PC-3 (cell line): ENCODE measurements around the gene PCDHGA10. TPM values are rescaled to one million over a fixed set of nuclear protein-coding genes. Genes with fewer than 3 reads are reported as not detected.

Experiments
- ATAC-seq: fragments of 200-7000 bp; cut with Tn5 transposase; 2 replicates; pipeline ENCODE4 v1.9.1; 2020; ENCODE audit warnings: mild to moderate bottlenecking, moderate library complexity
- BruUV-seq: library from RNA; stranded (reverse); fragments of 400-500 nt; replicated peaks from 2 replicates; lab custom pipeline; 2021; lab: Mats Ljungman, UMichigan
- CTCF ChIA-PET: fragments of 300-600 bp; sonication (Branson Sonifier 250); formaldehyde crosslinking; loops from one replicate; lab custom pipeline; 2022; ENCODE audit warnings: antibody characterized with exemption; lab: Charles Lee
- POLR2A ChIA-PET: fragments of 300-600 bp; sonication (Branson Sonifier 250); formaldehyde crosslinking; loops from one replicate; lab custom pipeline; 2022; ENCODE audit warnings: antibody characterized with exemption; ENCODE audit not compliant: unreplicated experiment; lab: Charles Lee
- DNase-seq: peaks from one replicate; pipeline ENCODE4 v3.0.0-alpha.2; 2015
- H2AFZ ChIP-seq: fragments of 300-600 bp; sonication (generic); 2 replicates; pipeline ENCODE4 v1.6.0; 2016; ENCODE audit warnings: antibody characterized with exemption, low read length
- H3F3A ChIP-seq: fragments of 300-600 bp; sonication (generic); one replicate; pipeline ENCODE4 v1.6.0; 2017; ENCODE audit warnings: antibody characterized with exemption, low read length, control low read depth, mild to moderate bottlenecking; ENCODE audit not compliant: unreplicated experiment
- H3K27ac ChIP-seq: fragments of 300-600 bp; sonication (generic); 2 replicates; pipeline ENCODE4 v1.5.1; 2016; ENCODE audit warnings: mild to moderate bottlenecking, low read length
- H3K27me3 ChIP-seq: fragments of 300-600 bp; sonication (generic); 2 replicates; pipeline ENCODE4 v1.6.1; 2016; ENCODE audit warnings: low read length, mixed read lengths
- H3K36me3 ChIP-seq: fragments of 300-600 bp; sonication (generic); 2 replicates; pipeline ENCODE4 v1.6.1; 2016; ENCODE audit warnings: low read depth, mixed run types, low read length, mixed read lengths
- H3K4me1 ChIP-seq: fragments of 300-600 bp; sonication (generic); 2 replicates; pipeline ENCODE4 v1.5.1; 2016; ENCODE audit warnings: low read length; ENCODE audit not compliant: insufficient read depth
- H3K4me2 ChIP-seq: fragments of 300-600 bp; sonication (generic); 2 replicates; pipeline ENCODE4 v1.6.0; 2016; ENCODE audit warnings: low read length
- H3K4me3 ChIP-seq: fragments of 300-600 bp; sonication (generic); 2 replicates; pipeline ENCODE4 v1.5.1; 2016; ENCODE audit warnings: mild to moderate bottlenecking, low read length, mixed read lengths
- H3K79me2 ChIP-seq: fragments of 300-600 bp; sonication (generic); 2 replicates; pipeline ENCODE4 v1.6.1; 2017; ENCODE audit warnings: low read length, mixed read lengths
- H3K9ac ChIP-seq: fragments of 300-600 bp; sonication (generic); 2 replicates; pipeline ENCODE4 v1.6.0; 2016; ENCODE audit warnings: mild to moderate bottlenecking, low read length
- H3K9me2 ChIP-seq: fragments of 300-600 bp; sonication (generic); replicated peaks from 2 replicates; pipeline ENCODE4 v1.6.1; 2016; ENCODE audit warnings: mixed run types, low read length, mixed read lengths
- H3K9me3 ChIP-seq: fragments of 300-600 bp; sonication (generic); 2 replicates; pipeline ENCODE4 v1.6.1; 2016; ENCODE audit warnings: low read length, mixed read lengths
- H4K20me1 ChIP-seq: fragments of 300-600 bp; sonication (generic); 2 replicates; pipeline ENCODE4 v1.6.1; 2016; ENCODE audit warnings: low read length, mixed read lengths
- CTCF ChIP-seq: fragments of 300-600 bp; sonication (generic); conservative IDR thresholded peaks from 2 replicates; pipeline ENCODE4 v1.5.1; 2017; ENCODE audit warnings: antibody characterized with exemption, low read depth, mild to moderate bottlenecking, low read length
- intact Hi-C: fragments of 100-400 bp; cut with micrococcal nuclease; formaldehyde crosslinking; loops from 2 replicates; pipeline ENCODE4 v1.9.0; 2023
- total RNA-seq: library from RNA; depleted of rRNA; stranded (reverse); fragments of >200 nt; gene quantifications from 2 replicates; pipeline ENCODE4 v1.2.3, GENCODE V29; 2014; rRNA removed

The PCDHGA10 gene
- total RNA-seq, 1 experiment from 2014 or later: 0.84 TPM

DNA sequence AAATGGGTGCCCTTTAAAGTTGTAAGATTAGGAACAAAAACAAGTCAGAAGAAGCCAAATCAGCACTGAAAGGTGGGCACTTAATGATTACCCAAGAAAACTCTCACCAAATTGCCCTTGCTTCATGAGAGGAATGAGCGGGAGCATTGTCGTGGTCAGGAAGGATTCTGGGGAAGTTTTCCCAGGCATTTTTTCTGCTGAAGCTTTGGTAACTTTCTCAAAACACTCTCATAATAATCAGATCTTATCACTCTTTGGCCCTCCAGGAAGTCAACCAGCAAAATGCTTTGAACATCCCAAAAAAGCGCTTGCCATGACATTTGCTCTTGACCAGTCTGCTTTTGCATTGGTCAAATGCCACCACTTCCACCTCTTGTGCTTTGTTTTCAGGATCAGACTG lies 52.6 kb downstream of the PCDHGA10 start:
- no peak for ATAC-seq
- POLR2A ChIA-PET: no interaction called here
- no peak for DNase-seq
- Histone ChIP-seq H2AFZ (no peak overlapping the region), H3K36me3 (no peaks in the 10 kb centered on the region), H3K79me2 (no peaks in the 10 kb centered on the region), H3K27ac (no peak overlapping the region), H4K20me1 (no peaks in the 10 kb centered on the region), H3K9me2 (no peaks in the 10 kb centered on the region), H3F3A (no peaks in the 10 kb centered on the region), H3K4me1 (no peaks in the 10 kb centered on the region), H3K4me2 (no peak overlapping the region), H3K4me3 (no peak overlapping the region), H3K9me3 (no peaks in the 10 kb centered on the region), H3K9ac (no peak overlapping the region), H3K27me3 (no peaks in the 10 kb centered on the region)
- intact Hi-C loops: no loop called here
- no TSS peak for BruUV-seq
- TF ChIP-seq CTCF: no peak
- CTCF ChIA-PET: no interaction called here

Other genes with a start within 250 kb of the PCDHGA10 start
- gene PCDHB7, start 240.3 kb upstream of the PCDHGA10 start, total RNA-seq: 0.22 TPM in 1 of 2 replicates, not detected in the other
- gene PCDHB8, start 235.2 kb upstream of the PCDHGA10 start, total RNA-seq: 0.22 and 0.40 TPM in 2 replicates
- 0.46 TPM in 1 of 2 replicates, not detected in the other for gene PCDHB16, start 230.6 kb upstream of the PCDHGA10 start, total RNA-seq
- 0.23 and 0.73 TPM in 2 replicates for gene PCDHB9, start 225.8 kb upstream of the PCDHGA10 start, total RNA-seq
- 0.33 and 0.35 TPM in 2 replicates for gene PCDHB10, start 220.6 kb upstream of the PCDHGA10 start, total RNA-seq
- gene PCDHB11, start 213.4 kb upstream of the PCDHGA10 start, total RNA-seq: 0.40 and 0.69 TPM in 2 replicates
- gene PCDHB12, start 204.3 kb upstream of the PCDHGA10 start, total RNA-seq: 0.15 and 0.63 TPM in 2 replicates
- gene PCDHB13, start 199.1 kb upstream of the PCDHGA10 start, total RNA-seq: 0.40 and 0.52 TPM in 2 replicates
- gene PCDHB14, start 189.6 kb upstream of the PCDHGA10 start, total RNA-seq: 0.58 and 0.87 TPM in 2 replicates
- not detected in 2 replicates for gene PCDHB15, start 167.6 kb upstream of the PCDHGA10 start, total RNA-seq
- gene SLC25A2, start 108.9 kb upstream of the PCDHGA10 start, total RNA-seq: 0.18 and 0.40 TPM in 2 replicates
- 27.6 and 32.3 TPM in 2 replicates for gene TAF7, start 92.2 kb upstream of the PCDHGA10 start, total RNA-seq
- gene PCDHGA1, start 82.5 kb upstream of the PCDHGA10 start, total RNA-seq: 0.04 and 0.06 TPM in 2 replicates
- not detected in 2 replicates for gene PCDHGA2, start 74.2 kb upstream of the PCDHGA10 start, total RNA-seq
- not detected in 2 replicates for gene PCDHGA3, start 69.2 kb upstream of the PCDHGA10 start, total RNA-seq
- 0.04 TPM in 1 of 2 replicates, not detected in the other for gene PCDHGB1, start 62.9 kb upstream of the PCDHGA10 start, total RNA-seq
- gene PCDHGA4, start 58.0 kb upstream of the PCDHGA10 start, total RNA-seq: 0.04 TPM in 1 of 2 replicates, not detected in the other
- gene PCDHGB2, start 53.0 kb upstream of the PCDHGA10 start, total RNA-seq: 1.4 and 2.2 TPM in 2 replicates
- gene PCDHGA5, start 48.8 kb upstream of the PCDHGA10 start, total RNA-seq: 0.98 and 2.4 TPM in 2 replicates
- 1.2 and 1.3 TPM in 2 replicates for gene PCDHGB3, start 42.7 kb upstream of the PCDHGA10 start, total RNA-seq
- gene PCDHGA6, start 39.1 kb upstream of the PCDHGA10 start, total RNA-seq: 1.3 and 1.6 TPM in 2 replicates
- gene PCDHGA7, start 30.2 kb upstream of the PCDHGA10 start, total RNA-seq: 0.51 and 0.75 TPM in 2 replicates
- gene PCDHGB4, start 25.3 kb upstream of the PCDHGA10 start, total RNA-seq: 0.73 and 1.3 TPM in 2 replicates
- 0.23 and 0.51 TPM in 2 replicates for gene PCDHGA8, start 20.4 kb upstream of the PCDHGA10 start, total RNA-seq
- gene PCDHGB5, start 15.0 kb upstream of the PCDHGA10 start, total RNA-seq: 9.0 and 10.3 TPM in 2 replicates
- gene PCDHGA9, start 10.2 kb upstream of the PCDHGA10 start, total RNA-seq: 1.9 and 2.9 TPM in 2 replicates
- 1.1 and 1.8 TPM in 2 replicates for gene PCDHGB6, start 5.0 kb upstream of the PCDHGA10 start, total RNA-seq
- gene PCDHGB7, start 4.7 kb downstream of the PCDHGA10 start, total RNA-seq: 0.44 and 1.4 TPM in 2 replicates
- 0.66 and 0.92 TPM in 2 replicates for gene PCDHGA11, start 8.1 kb downstream of the PCDHGA10 start, total RNA-seq
- 0.11 and 0.52 TPM in 2 replicates for gene PCDHGA12, start 17.5 kb downstream of the PCDHGA10 start, total RNA-seq
- gene PCDHGC3, start 63.0 kb downstream of the PCDHGA10 start, total RNA-seq: 0.35 and 2.1 TPM in 2 replicates
- gene PCDHGC4, start 72.0 kb downstream of the PCDHGA10 start, total RNA-seq: 0.58 and 1.5 TPM in 2 replicates
- 0.40 and 0.46 TPM in 2 replicates for gene PCDHGC5, start 76.1 kb downstream of the PCDHGA10 start, total RNA-seq
- 51.9 and 106 TPM in 2 replicates for gene DIAPH1, start 206.0 kb downstream of the PCDHGA10 start, total RNA-seq
- gene HDAC3, start 223.9 kb downstream of the PCDHGA10 start, total RNA-seq: 66.8 and 82.9 TPM in 2 replicates
- 4.1 and 5.6 TPM in 2 replicates for gene RELL2, start 224.0 kb downstream of the PCDHGA10 start, total RNA-seq
- 17.2 and 22.7 TPM in 2 replicates for gene FCHSD1, start 238.4 kb downstream of the PCDHGA10 start, total RNA-seq